ENCODE data around the gene STPG3.

DNA sequence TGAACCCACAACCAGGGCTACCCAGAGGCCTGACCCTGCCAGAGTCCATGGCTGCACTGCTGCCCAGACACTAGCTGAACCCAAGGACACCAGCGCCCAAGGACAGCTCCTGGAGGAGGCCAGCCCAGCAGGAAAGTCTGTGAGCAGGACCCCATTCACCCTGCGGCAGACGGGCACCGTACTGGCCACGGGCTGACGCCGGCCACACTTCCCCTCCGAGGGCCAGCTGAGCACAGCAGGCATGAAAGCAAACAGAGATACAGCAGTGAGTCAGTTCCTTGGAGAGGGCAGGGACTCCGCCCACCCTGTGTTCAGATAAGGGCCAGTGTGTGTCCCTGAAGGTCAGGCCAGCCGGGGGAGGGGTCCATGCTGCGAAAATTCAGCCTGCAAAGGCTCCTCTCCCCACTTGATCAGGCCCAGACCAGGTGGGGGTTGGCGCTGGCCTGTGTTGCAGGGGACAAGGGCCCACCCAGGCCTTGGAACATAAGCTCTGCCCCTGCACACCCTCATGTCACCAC, 32.3 kb upstream of the STPG3 start:
- TF ChIP-seq POLR2A (IDR thresholded peaks at IDR 0.05; ENCODE audit: extremely low read depth, insufficient read length) (no peak), CTCF (IDR thresholded peaks at IDR 0.05; ENCODE audit: low read depth, low read length) (no peak)

Data from NB4 (cell line).